ENCODE data around the gene PPP3R1.

DNA sequence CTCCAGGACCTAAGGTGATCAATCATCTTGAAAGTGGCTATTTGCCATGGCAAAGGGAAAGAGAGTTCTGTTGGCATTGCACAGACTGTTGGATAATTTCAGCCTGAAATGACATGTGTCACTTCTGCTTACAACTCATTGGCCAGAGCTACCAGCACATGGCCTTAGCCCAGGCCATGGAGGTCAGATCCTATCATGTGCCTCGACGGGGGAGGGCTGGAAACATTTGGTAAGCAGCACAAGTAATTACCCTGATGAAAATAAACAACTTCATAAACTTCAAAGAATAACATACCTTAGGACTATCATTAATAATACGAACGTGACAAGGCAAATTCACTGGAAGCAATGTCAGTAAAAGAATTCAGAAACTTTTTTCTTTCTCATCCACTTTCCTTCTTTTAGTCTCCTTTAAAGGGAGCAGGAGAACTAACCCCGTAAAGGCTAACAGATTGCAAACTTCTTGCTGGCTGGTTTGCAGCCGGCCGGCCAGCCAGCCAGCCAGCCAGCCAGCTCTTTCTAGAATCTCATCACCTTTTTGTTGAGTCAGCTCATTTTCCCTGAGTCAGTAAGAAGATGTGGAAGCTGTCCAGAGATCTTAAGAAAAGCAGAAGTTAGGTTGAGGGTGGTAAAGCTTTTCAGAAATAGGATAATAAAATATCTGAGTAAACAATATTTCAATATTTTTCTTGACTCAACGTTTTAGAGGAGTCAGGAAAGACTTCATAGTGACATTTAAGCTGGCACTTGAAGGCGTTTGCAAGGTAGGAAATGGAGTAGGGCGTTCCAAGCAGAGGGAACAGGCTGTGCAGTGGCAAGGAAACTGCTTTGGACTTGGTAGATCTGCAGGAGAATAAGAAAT, 35.5 kb upstream of the PPP3R1 start:
- TF ChIP-seq POLR2A (IDR thresholded peaks at IDR 0.05) (no peak), POLR2AphosphoS5 (IDR thresholded peaks at IDR 0.05) (no peak)
- TF ChIP-seq, protein P1, sequence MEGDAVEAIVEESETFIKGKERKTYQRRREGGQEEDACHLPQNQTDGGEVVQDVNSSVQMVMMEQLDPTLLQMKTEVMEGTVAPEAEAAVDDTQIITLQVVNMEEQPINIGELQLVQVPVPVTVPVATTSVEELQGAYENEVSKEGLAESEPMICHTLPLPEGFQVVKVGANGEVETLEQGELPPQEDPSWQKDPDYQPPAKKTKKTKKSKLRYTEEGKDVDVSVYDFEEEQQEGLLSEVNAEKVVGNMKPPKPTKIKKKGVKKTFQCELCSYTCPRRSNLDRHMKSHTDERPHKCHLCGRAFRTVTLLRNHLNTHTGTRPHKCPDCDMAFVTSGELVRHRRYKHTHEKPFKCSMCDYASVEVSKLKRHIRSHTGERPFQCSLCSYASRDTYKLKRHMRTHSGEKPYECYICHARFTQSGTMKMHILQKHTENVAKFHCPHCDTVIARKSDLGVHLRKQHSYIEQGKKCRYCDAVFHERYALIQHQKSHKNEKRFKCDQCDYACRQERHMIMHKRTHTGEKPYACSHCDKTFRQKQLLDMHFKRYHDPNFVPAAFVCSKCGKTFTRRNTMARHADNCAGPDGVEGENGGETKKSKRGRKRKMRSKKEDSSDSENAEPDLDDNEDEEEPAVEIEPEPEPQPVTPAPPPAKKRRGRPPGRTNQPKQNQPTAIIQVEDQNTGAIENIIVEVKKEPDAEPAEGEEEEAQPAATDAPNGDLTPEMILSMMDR (IDR thresholded peaks at IDR 0.05 in 8 of 11, conservative IDR thresholded peaks at IDR 0.05 in 3 of 11), result no peak

Data from spleen (tissue), 7 donors.